ENCODE measurements around the gene UROS. TPM values are rescaled to one million over a fixed set of nuclear protein-coding genes. Genes with fewer than 3 reads are reported as not detected.

Gene UROS
- polyA plus RNA-seq, 1 of the 3 experiments (the other 2 are of a cell fraction), result 49.2 TPM

DNA sequence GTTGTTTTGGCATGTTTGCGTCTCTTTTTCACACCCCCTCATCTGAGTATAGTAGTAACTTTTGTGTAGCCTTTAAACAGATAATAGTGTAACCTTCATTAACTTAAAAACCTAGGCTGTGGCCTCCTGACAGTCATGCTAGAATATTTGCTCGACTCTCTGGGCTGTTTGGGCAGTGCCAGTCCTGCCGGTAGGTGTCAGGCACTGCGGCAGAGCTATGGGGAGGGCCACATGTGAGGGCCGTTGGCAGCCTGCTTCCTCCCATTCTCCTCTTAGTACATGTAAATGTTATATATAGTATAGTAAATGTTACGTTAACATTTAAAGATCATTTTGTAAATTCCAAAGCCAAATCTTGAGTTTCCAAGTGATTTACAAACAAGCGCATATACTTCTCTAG is 26.4 kb upstream of the UROS start:
- H3F3A ChIP-seq (replicated peaks; ENCODE audit: insufficient read depth), result no peaks in the 10 kb centered on the region
- H3K79me2 ChIP-seq (ENCODE audit: insufficient read depth), result no peaks in the 10 kb centered on the region
- H2AFZ ChIP-seq (ENCODE audit: low read depth), result no peak overlapping the region
- peaks cover 33 to 63% of the 10 kb centered on the region in 2 experiments for H3K36me3 ChIP-seq (replicated peaks in 1 of 2; ENCODE audit: control insufficient read depth in 1 of 2, insufficient read depth in 2 of 2, low read length in 1 of 2)
- H3K4me2 ChIP-seq, result no peak overlapping the region
- TF ChIP-seq RFX5 (IDR thresholded peaks at IDR 0.05; ENCODE audit: low read length) (no peak), CHD2 (IDR thresholded peaks at IDR 0.05; ENCODE audit: low read length, partially characterized antibody) (no peak), YY1 (IDR thresholded peaks at IDR 0.05; ENCODE audit: low read depth) (no peak), FOSL2 (IDR thresholded peaks at IDR 0.05; ENCODE audit: borderline replicate concordance, low read depth) (no peak), SIN3A (IDR thresholded peaks at IDR 0.05; ENCODE audit: borderline replicate concordance, low read depth, low read length) (no peak), USF2 (IDR thresholded peaks at IDR 0.05; ENCODE audit: borderline replicate concordance, low read depth, low read length) (no peak), SMC3 (IDR thresholded peaks at IDR 0.05; ENCODE audit: low read depth, low read length) (no peak), GATA2 (CRISPR knock-in tag; IDR thresholded peaks at IDR 0.05) (no peak)
- TF ChIP-seq, protein P1, sequence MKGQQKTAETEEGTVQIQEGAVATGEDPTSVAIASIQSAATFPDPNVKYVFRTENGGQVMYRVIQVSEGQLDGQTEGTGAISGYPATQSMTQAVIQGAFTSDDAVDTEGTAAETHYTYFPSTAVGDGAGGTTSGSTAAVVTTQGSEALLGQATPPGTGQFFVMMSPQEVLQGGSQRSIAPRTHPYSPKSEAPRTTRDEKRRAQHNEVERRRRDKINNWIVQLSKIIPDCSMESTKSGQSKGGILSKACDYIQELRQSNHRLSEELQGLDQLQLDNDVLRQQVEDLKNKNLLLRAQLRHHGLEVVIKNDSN (IDR thresholded peaks at IDR 0.05; ENCODE audit: borderline replicate concordance, low read depth), result no peak
- TF ChIP-seq, protein P2, sequence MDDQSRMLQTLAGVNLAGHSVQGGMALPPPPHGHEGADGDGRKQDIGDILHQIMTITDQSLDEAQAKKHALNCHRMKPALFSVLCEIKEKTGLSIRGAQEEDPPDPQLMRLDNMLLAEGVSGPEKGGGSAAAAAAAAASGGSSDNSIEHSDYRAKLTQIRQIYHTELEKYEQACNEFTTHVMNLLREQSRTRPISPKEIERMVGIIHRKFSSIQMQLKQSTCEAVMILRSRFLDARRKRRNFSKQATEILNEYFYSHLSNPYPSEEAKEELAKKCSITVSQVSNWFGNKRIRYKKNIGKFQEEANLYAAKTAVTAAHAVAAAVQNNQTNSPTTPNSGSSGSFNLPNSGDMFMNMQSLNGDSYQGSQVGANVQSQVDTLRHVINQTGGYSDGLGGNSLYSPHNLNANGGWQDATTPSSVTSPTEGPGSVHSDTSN (IDR thresholded peaks at IDR 0.05), result no peak
- no peaks in the 10 kb centered on the region for H4K20me1 ChIP-seq (ENCODE audit: insufficient read depth)
- no peak overlapping the region for H3K9ac ChIP-seq
- 96% methylated on average over 7 of the region's 7 CpGs for WGBS (ENCODE audit: low lambda C conversion rate)
- POLR2A ChIA-PET, result no interaction called here
- no peak overlapping the region for H3K4me3 ChIP-seq (ENCODE audit: low read depth in 2 of 2, low read length in 1 of 2)
- DNase-seq, result no peak
- CTCF ChIA-PET, result no interaction called here
- no peaks in the 10 kb centered on the region for H3K27me3 ChIP-seq (ENCODE audit: insufficient read depth)
- H3K9me3 ChIP-seq, result no peaks in the 10 kb centered on the region
- H3K27ac ChIP-seq (ENCODE audit: low read depth in 2 of 2, low read length in 1 of 2), result no peak overlapping the region
- H3K9me2 ChIP-seq, result no peaks in the 10 kb centered on the region
- H3K4me1 ChIP-seq (ENCODE audit: control insufficient read depth in 1 of 2, insufficient read depth in 2 of 2, low read depth in 1 of 2, low read length in 1 of 2), result no peaks in the 10 kb centered on the region; a peak in 1 of 4 replicates

GRCh38 chr10:125848857-125849256 is 25.8 kb upstream of the UROS start:
- Histone ChIP-seq H3K4me3 (ENCODE audit: low read depth in 2 of 2, low read length in 1 of 2) (no peak overlapping the region), H3K4me1 (ENCODE audit: control insufficient read depth in 1 of 2, insufficient read depth in 2 of 2, low read depth in 1 of 2, low read length in 1 of 2) (no peaks in the 10 kb centered on the region; a peak in 1 of 4 replicates), H3K79me2 (ENCODE audit: insufficient read depth) (no peaks in the 10 kb centered on the region), H3K9ac (no peak overlapping the region), H3K9me3 (no peaks in the 10 kb centered on the region), H4K20me1 (ENCODE audit: insufficient read depth) (no peaks in the 10 kb centered on the region), H2AFZ (ENCODE audit: low read depth) (no peak overlapping the region), H3K4me2 (no peak overlapping the region), H3K27ac (ENCODE audit: low read depth in 2 of 2, low read length in 1 of 2) (no peak overlapping the region), H3K36me3 (replicated peaks in 1 of 2; ENCODE audit: control insufficient read depth in 1 of 2, insufficient read depth in 2 of 2, low read length in 1 of 2) (peaks cover 33 to 66% of the 10 kb centered on the region in 2 experiments), H3F3A (replicated peaks; ENCODE audit: insufficient read depth) (no peaks in the 10 kb centered on the region), H3K27me3 (ENCODE audit: insufficient read depth) (no peaks in the 10 kb centered on the region), H3K9me2 (no peaks in the 10 kb centered on the region)
- WGBS (ENCODE audit: low lambda C conversion rate), result 100% methylated on average over 2 of the region's 2 CpGs
- DNase-seq, result no peak
- ChIA-PET CTCF (no interaction called here), POLR2A (no interaction called here)
- no peak for TF ChIP-seq TCF12 (IDR thresholded peaks at IDR 0.05)
- no peak for TF ChIP-seq SMC3 (IDR thresholded peaks at IDR 0.05; ENCODE audit: low read depth, low read length)
- TF ChIP-seq USF2 (IDR thresholded peaks at IDR 0.05; ENCODE audit: borderline replicate concordance, low read depth, low read length), result no peak
- TF ChIP-seq GATA2 (CRISPR knock-in tag; IDR thresholded peaks at IDR 0.05), result no peak
- TF ChIP-seq, protein P3, sequence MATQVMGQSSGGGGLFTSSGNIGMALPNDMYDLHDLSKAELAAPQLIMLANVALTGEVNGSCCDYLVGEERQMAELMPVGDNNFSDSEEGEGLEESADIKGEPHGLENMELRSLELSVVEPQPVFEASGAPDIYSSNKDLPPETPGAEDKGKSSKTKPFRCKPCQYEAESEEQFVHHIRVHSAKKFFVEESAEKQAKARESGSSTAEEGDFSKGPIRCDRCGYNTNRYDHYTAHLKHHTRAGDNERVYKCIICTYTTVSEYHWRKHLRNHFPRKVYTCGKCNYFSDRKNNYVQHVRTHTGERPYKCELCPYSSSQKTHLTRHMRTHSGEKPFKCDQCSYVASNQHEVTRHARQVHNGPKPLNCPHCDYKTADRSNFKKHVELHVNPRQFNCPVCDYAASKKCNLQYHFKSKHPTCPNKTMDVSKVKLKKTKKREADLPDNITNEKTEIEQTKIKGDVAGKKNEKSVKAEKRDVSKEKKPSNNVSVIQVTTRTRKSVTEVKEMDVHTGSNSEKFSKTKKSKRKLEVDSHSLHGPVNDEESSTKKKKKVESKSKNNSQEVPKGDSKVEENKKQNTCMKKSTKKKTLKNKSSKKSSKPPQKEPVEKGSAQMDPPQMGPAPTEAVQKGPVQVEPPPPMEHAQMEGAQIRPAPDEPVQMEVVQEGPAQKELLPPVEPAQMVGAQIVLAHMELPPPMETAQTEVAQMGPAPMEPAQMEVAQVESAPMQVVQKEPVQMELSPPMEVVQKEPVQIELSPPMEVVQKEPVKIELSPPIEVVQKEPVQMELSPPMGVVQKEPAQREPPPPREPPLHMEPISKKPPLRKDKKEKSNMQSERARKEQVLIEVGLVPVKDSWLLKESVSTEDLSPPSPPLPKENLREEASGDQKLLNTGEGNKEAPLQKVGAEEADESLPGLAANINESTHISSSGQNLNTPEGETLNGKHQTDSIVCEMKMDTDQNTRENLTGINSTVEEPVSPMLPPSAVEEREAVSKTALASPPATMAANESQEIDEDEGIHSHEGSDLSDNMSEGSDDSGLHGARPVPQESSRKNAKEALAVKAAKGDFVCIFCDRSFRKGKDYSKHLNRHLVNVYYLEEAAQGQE (IDR thresholded peaks at IDR 0.05; ENCODE audit: low read depth, low read length), result no peak
- TF ChIP-seq ZBTB33 (IDR thresholded peaks at IDR 0.05; ENCODE audit: borderline replicate concordance, low read depth), result no peak
- TF ChIP-seq FOSL2 (IDR thresholded peaks at IDR 0.05; ENCODE audit: borderline replicate concordance, low read depth), result no peak
- TF ChIP-seq, protein P4, sequence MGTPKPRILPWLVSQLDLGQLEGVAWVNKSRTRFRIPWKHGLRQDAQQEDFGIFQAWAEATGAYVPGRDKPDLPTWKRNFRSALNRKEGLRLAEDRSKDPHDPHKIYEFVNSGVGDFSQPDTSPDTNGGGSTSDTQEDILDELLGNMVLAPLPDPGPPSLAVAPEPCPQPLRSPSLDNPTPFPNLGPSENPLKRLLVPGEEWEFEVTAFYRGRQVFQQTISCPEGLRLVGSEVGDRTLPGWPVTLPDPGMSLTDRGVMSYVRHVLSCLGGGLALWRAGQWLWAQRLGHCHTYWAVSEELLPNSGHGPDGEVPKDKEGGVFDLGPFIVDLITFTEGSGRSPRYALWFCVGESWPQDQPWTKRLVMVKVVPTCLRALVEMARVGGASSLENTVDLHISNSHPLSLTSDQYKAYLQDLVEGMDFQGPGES (IDR thresholded peaks at IDR 0.05; ENCODE audit: low read depth, low read length), result no peak
- no peak for TF ChIP-seq CHD2 (IDR thresholded peaks at IDR 0.05; ENCODE audit: low read length, partially characterized antibody)
- TF ChIP-seq RCOR1 (IDR thresholded peaks at IDR 0.05; ENCODE audit: low read length), result no peak
